H1 (cell line): ENCODE measurements around the gene ANKH. TPM values are rescaled to one million over a fixed set of nuclear protein-coding genes. Genes with fewer than 3 reads are reported as not detected.

ENCODE experiments used
- CTBP2 ChIP-seq: IDR thresholded peaks from 2 replicates; pipeline ENCODE4 v1.7.0; 2011; ENCODE audit warnings: borderline replicate concordance, mild to moderate bottlenecking, moderate library complexity, mixed read lengths, low read length; ENCODE audit not compliant: insufficient read depth, insufficient read length
- polyA plus RNA-seq, 7 experiments: library from polyadenylated mRNA; depleted of rRNA in 3 of 7; stranded (reverse) in 5 of 7; unstranded in 2 of 7; fragments of >200 nt in 5 of 7; fragments of 200-250 nt in 2 of 7; gene quantifications; 1 replicate in 5 of 7; 2 replicates in 1 of 7; 4 replicates in 1 of 7; pipeline versions ENCODE4 v1.2.1 to v1.2.3, GENCODE V29; 2011 to 2013; ENCODE audit warnings: missing spikeins in 2 of 7, mixed read lengths in 2 of 7
- total RNA-seq: library from RNA; stranded (reverse); fragmentation: NEBNext Ultra II Directional; extraction: Animal tissue kit (Norgen Biotek cat#: 25700); gene quantifications from 2 replicates; pipeline ENCODE4 v1.2.1, GENCODE V29; 2021

ANKH gene
- total and polyA plus RNA-seq, 2 of the 8 experiments (the other 6 are each of a cell fraction or from before 2014, with no cell fraction given) = 5.3 to 13.0 TPM

DNA sequence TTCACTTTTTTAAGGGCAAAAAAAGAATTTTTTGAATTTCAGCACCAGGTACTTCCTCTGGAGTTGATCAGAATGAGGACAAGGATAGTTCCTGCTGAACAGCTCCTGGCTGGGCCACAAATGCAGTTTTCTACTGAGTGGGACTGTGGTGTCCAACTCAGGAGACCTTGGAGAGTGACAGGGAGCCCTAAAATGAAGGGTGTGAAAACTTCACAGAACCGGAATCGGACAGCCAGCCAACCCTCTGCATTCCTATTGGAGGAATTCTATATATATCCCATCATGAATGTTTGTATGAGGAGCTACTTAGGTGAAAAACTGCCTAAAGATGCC, 40.6 kb downstream of the ANKH start (continued):
- no peak for TF ChIP-seq CTBP2
- TF ChIP-seq, all 59 proteins: peak for 0
